OCI-LY3 (cell line): Measurements from ENCODE around the gene SPON2.

Source experiments
- H2AFZ ChIP-seq: fragments of 200-600, 300-600 bp; shearing (Covaris generic); 2 replicates; pipeline ENCODE4 v1.6.0; 2014; ENCODE audit warnings: antibody characterized with exemption, low read depth, low read length
- H3K27ac ChIP-seq: fragments of 200-600, 300-600 bp; sonication (generic); 2 replicates; pipeline ENCODE4 v1.5.1; 2014; ENCODE audit warnings: mild to moderate bottlenecking, low read length, moderate library complexity, mixed read lengths
- H3K27me3 ChIP-seq: fragments of 200-600, 300-600 bp; sonication (generic); 2 replicates; pipeline ENCODE4 v1.6.1; 2014; ENCODE audit warnings: low read depth, low read length, mixed read lengths
- H3K36me3 ChIP-seq: fragments of 200-600, 300-600 bp; sonication (generic); replicated peaks from 2 replicates; pipeline ENCODE3; 2014; ENCODE audit warnings: low read depth, low read length, mixed read lengths
- H3K4me1 ChIP-seq: fragments of 300-600, 200-600 bp; sonication (generic); 2 replicates; pipeline ENCODE4 v1.6.1; 2014; ENCODE audit warnings: low read length, mixed read lengths
- H3K4me2 ChIP-seq: fragments of 200-600, 300-600 bp; sonication (generic); 2 replicates; pipeline ENCODE4 v1.6.1; 2014; ENCODE audit warnings: low read length, mixed read lengths
- H3K4me3 ChIP-seq: fragments of 300-600, 200-600 bp; sonication (generic); 2 replicates; pipeline ENCODE4 v1.5.1; 2014; ENCODE audit warnings: antibody characterized with exemption, mild to moderate bottlenecking, low read length, moderate library complexity
- H3K79me2 ChIP-seq: fragments of 300-600, 200-600 bp; shearing (Covaris generic); 2 replicates; pipeline ENCODE4 v1.6.1; 2014; ENCODE audit warnings: mild to moderate bottlenecking, low read length, mixed read lengths
- H3K9ac ChIP-seq: fragments of 300-600, 200-600 bp; shearing (Covaris generic); 2 replicates; pipeline ENCODE4 v1.6.0; 2014; ENCODE audit warnings: mild to moderate bottlenecking, low read length, moderate library complexity
- H3K9me3 ChIP-seq: fragments of 200-600, 300-600 bp; shearing (Covaris generic); 2 replicates; pipeline ENCODE4 v1.6.1; 2014; ENCODE audit warnings: low read length, mixed read lengths; ENCODE audit not compliant: insufficient read depth
- H4K20me1 ChIP-seq: fragments of 200-600, 300-600 bp; sonication (generic); 2 replicates; pipeline ENCODE4 v1.6.1; 2016; ENCODE audit warnings: low read length, mixed read lengths; ENCODE audit not compliant: insufficient read depth
- CTCF ChIP-seq: fragments of 200-600, 300-600 bp; sonication (generic); IDR thresholded peaks from 2 replicates; pipeline ENCODE4 v1.5.1; 2014; ENCODE audit warnings: antibody characterized with exemption, low read length, low read depth
- EZH2phosphoT487 ChIP-seq: fragments of 200-600 bp; shearing (Covaris generic); IDR thresholded peaks from 2 replicates; pipeline ENCODE4 v1.6.1; 2018; ENCODE audit warnings: antibody characterized with exemption, mixed run types, low read depth

Gene SPON2

GRCh38 chr4:1205586-1206298 lies 33.4 kb upstream of the SPON2 start:
- Histone ChIP-seq H3K4me1 (peaks cover 19% of the 10 kb centered on the region), H4K20me1 (peaks cover 4% of the 10 kb centered on the region; the same call in 1 of the 2 replicates), H3K79me2 (no peaks in the 10 kb centered on the region), H3K36me3 (peaks cover 2% of the 10 kb centered on the region), H3K4me3 (no peak overlapping the region), H3K9me3 (no peaks in the 10 kb centered on the region), H3K27ac (no peak overlapping the region), H3K9ac (no peak overlapping the region), H3K27me3 (no peaks in the 10 kb centered on the region), H2AFZ (no peak overlapping the region), H3K4me2 (no peak overlapping the region)
- TF ChIP-seq EZH2phosphoT487: no peak
- TF ChIP-seq CTCF: no peak

- no peak overlapping the region for H3K27ac ChIP-seq
- no peak overlapping the region for H3K9ac ChIP-seq
- peaks cover 22% of the 10 kb centered on the region for H3K4me1 ChIP-seq
- no peaks in the 10 kb centered on the region for H3K27me3 ChIP-seq
- no peaks in the 10 kb centered on the region for H3K9me3 ChIP-seq
- H2AFZ ChIP-seq: no peak overlapping the region
- H3K36me3 ChIP-seq: peaks cover 2% of the 10 kb centered on the region
- no peak overlapping the region for H3K4me2 ChIP-seq
- TF ChIP-seq CTCF: no peak
- TF ChIP-seq EZH2phosphoT487: no peak
- H4K20me1 ChIP-seq: peaks cover 4% of the 10 kb centered on the region; the same call in 1 of the 2 replicates
- no peak overlapping the region for H3K4me3 ChIP-seq
- H3K79me2 ChIP-seq: no peaks in the 10 kb centered on the region
These were observed 32.6 kb upstream of the SPON2 start for GRCh38 chr4:1204828-1205585.

GRCh38 chr4:1204286-1204827 lies 32.0 kb upstream of the SPON2 start:
- Histone ChIP-seq H3K4me2 (no peak overlapping the region), H2AFZ (no peak overlapping the region)

More at GRCh38 chr4:1204286-1204827, 32.0 kb upstream of the SPON2 start:
- no peaks in the 10 kb centered on the region for H3K27me3 ChIP-seq
- H3K4me3 ChIP-seq: no peak overlapping the region
- peaks cover 22% of the 10 kb centered on the region for H3K4me1 ChIP-seq
- TF ChIP-seq CTCF (no peak), EZH2phosphoT487 (no peak)
- H3K9me3 ChIP-seq: no peaks in the 10 kb centered on the region
- H3K79me2 ChIP-seq: no peaks in the 10 kb centered on the region
- peaks cover 2% of the 10 kb centered on the region for H3K36me3 ChIP-seq
- peaks cover 4% of the 10 kb centered on the region; the same call in 1 of the 2 replicates for H4K20me1 ChIP-seq
- no peak overlapping the region for H3K27ac ChIP-seq
- no peak overlapping the region for H3K9ac ChIP-seq
